ENCODE measurements around the gene C20orf202. TPM values are rescaled to one million over a fixed set of nuclear protein-coding genes. Genes with fewer than 3 reads are reported as not detected.

C20orf202 gene
- total RNA-seq, 1 experiment from 2014 or later, result 0.22 TPM

GRCh38 chr20:1204113-1204512, 859 bp downstream of the C20orf202 start:
- ATAC-seq (no peak), DNase-seq (ENCODE audit: low spot score) (no peak)
- ChIA-PET CTCF (interaction anchor here (1.3 kb wide), 1 partner anchor 19 kb away, joined by 3 read pairs; no protein-coding TSS in a partner anchor), POLR2A (no interaction called here)
- Mint-ChIP-seq H3K9me3 (no peaks in the 10 kb centered on the region), H3K4me3 (no peak overlapping the region), H3K27me3 (ENCODE audit: low read depth) (peaks cover 4% of the 10 kb centered on the region; the same call in 1 of the 2 replicates), H3K36me3 (no peaks in the 10 kb centered on the region), H3K4me1 (no peaks in the 10 kb centered on the region), H3K27ac (no peak overlapping the region)
- no peak for TF ChIP-seq ZNF317 (CRISPR knock-in tag; IDR thresholded peaks at IDR 0.05; ENCODE audit: borderline replicate concordance, low read depth)
- TF ChIP-seq ZNF263 (CRISPR knock-in tag; IDR thresholded peaks at IDR 0.05; ENCODE audit: low read depth), result no peak
- no peak for TF ChIP-seq ATF6 (CRISPR knock-in tag; IDR thresholded peaks at IDR 0.05)
- no peak for TF ChIP-seq SOX15 (CRISPR knock-in tag; IDR thresholded peaks at IDR 0.05)
- TF ChIP-seq IRF2 (CRISPR knock-in tag; IDR thresholded peaks at IDR 0.05; ENCODE audit: borderline replicate concordance, low read depth), result no peak
- no peak for TF ChIP-seq ATF2 (CRISPR knock-in tag; IDR thresholded peaks at IDR 0.05; ENCODE audit: borderline replicate concordance, low read depth)
- no peak for TF ChIP-seq NR2C2 (CRISPR knock-in tag; IDR thresholded peaks at IDR 0.05)
- no peak for TF ChIP-seq OVOL2 (CRISPR knock-in tag; IDR thresholded peaks at IDR 0.05; ENCODE audit: borderline replicate concordance)
- TF ChIP-seq ELF4 (CRISPR knock-in tag; IDR thresholded peaks at IDR 0.05; ENCODE audit: low read depth), result no peak
- TF ChIP-seq FOXJ3 (CRISPR knock-in tag; IDR thresholded peaks at IDR 0.05; ENCODE audit: borderline replicate concordance), result no peak

GRCh38 chr20:1204576-1204975, 1.3 kb downstream of the C20orf202 start:
- H3K9me3 Mint-ChIP-seq, result no peaks in the 10 kb centered on the region
- CTCF ChIA-PET, result interaction anchor here (1.3 kb wide), 1 partner anchor 19 kb away, joined by 3 read pairs; no protein-coding TSS in a partner anchor
- DNase-seq (ENCODE audit: low spot score) (no peak), ATAC-seq (no peak)
- no peak overlapping the region for H3K4me3 Mint-ChIP-seq
- no peaks in the 10 kb centered on the region; the same call in 1 of the 2 replicates for H3K27me3 Mint-ChIP-seq (ENCODE audit: low read depth)
- H3K4me1 Mint-ChIP-seq, result no peaks in the 10 kb centered on the region
- no peaks in the 10 kb centered on the region for H3K36me3 Mint-ChIP-seq
- POLR2A ChIA-PET, result no interaction called here
- H3K27ac Mint-ChIP-seq, result no peak overlapping the region
- TF ChIP-seq AR (CRISPR knock-in tag; IDR thresholded peaks at IDR 0.05) (no peak), GTF2I (CRISPR knock-in tag; conservative IDR thresholded peaks at IDR 0.05) (no peak), USF2 (CRISPR knock-in tag; IDR thresholded peaks at IDR 0.05) (no peak), MXD4 (CRISPR knock-in tag; IDR thresholded peaks at IDR 0.05; ENCODE audit: borderline replicate concordance) (no peak), IRF1 (CRISPR knock-in tag; IDR thresholded peaks at IDR 0.05) (no peak), OVOL2 (CRISPR knock-in tag; IDR thresholded peaks at IDR 0.05; ENCODE audit: borderline replicate concordance) (no peak), HMGXB4 (CRISPR knock-in tag; IDR thresholded peaks at IDR 0.05) (no peak)

Measured in WTC11 (cell line).